Peyer's patch (tissue), 4 donors: ENCODE results near the gene BATF3.

Source experiments
- POLR2A ChIP-seq, 2 donors: fragments of 450-650 bp; IDR thresholded peaks; one replicate each; pipeline ENCODE4 v1.5.1; 2017; ENCODE audit warnings: antibody characterized with exemption in 2 of 2, mild to moderate bottlenecking in 2 of 2, moderate library complexity in 2 of 2
- TF ChIP-seq, protein P1 (sequence below), 6 experiments: fragments of 450-650 bp in 4 of 6; fragments of 200-600 bp in 2 of 6; sonication (generic) in 1 of 6; IDR thresholded peaks; one replicate each; pipeline ENCODE4 v1.5.1; 2017 to 2019; ENCODE audit warnings: antibody characterized with exemption in 6 of 6, mild to moderate bottlenecking in 3 of 6, moderate library complexity in 1 of 6

DNA sequence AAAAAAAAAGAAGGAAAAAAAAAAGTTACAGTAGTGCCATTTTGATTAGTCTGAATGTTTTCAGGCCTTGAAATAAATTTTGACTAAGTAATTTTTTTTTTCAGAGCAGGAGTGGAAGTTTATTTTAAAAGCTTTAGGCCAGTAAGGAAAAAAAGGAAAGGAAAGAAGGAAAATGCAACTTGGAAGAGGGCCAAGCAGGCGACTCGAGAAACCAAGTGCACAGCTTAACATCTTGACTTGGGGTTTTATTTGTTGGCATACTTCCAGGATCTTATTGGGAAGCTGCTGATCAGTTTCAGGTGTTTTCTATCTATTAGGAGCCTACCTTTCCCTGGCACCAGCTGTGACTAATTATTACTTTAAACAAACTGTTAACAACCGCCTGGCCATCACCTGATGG lies 49.4 kb downstream of the BATF3 start:
- TF ChIP-seq, protein P1, sequence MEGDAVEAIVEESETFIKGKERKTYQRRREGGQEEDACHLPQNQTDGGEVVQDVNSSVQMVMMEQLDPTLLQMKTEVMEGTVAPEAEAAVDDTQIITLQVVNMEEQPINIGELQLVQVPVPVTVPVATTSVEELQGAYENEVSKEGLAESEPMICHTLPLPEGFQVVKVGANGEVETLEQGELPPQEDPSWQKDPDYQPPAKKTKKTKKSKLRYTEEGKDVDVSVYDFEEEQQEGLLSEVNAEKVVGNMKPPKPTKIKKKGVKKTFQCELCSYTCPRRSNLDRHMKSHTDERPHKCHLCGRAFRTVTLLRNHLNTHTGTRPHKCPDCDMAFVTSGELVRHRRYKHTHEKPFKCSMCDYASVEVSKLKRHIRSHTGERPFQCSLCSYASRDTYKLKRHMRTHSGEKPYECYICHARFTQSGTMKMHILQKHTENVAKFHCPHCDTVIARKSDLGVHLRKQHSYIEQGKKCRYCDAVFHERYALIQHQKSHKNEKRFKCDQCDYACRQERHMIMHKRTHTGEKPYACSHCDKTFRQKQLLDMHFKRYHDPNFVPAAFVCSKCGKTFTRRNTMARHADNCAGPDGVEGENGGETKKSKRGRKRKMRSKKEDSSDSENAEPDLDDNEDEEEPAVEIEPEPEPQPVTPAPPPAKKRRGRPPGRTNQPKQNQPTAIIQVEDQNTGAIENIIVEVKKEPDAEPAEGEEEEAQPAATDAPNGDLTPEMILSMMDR (IDR thresholded peaks at IDR 0.05) = no peak
- no peak for TF ChIP-seq POLR2A (IDR thresholded peaks at IDR 0.05)
